Suprapubic skin (tissue), 2 donors: ENCODE measurements around the gene GAS5.

Source experiments
- EP300 ChIP-seq: sonication (generic); formaldehyde crosslinking; IDR thresholded peaks from one replicate; pipeline ENCODE4 v1.6.1; 2017; ENCODE audit warnings: antibody characterized with exemption
- POLR2A ChIP-seq, 2 donors: fragments of 450-650 bp; IDR thresholded peaks; one replicate each; pipeline ENCODE4 v1.6.1; 2017; ENCODE audit warnings: antibody characterized with exemption in 2 of 2, mild to moderate bottlenecking in 2 of 2, moderate library complexity in 2 of 2

DNA sequence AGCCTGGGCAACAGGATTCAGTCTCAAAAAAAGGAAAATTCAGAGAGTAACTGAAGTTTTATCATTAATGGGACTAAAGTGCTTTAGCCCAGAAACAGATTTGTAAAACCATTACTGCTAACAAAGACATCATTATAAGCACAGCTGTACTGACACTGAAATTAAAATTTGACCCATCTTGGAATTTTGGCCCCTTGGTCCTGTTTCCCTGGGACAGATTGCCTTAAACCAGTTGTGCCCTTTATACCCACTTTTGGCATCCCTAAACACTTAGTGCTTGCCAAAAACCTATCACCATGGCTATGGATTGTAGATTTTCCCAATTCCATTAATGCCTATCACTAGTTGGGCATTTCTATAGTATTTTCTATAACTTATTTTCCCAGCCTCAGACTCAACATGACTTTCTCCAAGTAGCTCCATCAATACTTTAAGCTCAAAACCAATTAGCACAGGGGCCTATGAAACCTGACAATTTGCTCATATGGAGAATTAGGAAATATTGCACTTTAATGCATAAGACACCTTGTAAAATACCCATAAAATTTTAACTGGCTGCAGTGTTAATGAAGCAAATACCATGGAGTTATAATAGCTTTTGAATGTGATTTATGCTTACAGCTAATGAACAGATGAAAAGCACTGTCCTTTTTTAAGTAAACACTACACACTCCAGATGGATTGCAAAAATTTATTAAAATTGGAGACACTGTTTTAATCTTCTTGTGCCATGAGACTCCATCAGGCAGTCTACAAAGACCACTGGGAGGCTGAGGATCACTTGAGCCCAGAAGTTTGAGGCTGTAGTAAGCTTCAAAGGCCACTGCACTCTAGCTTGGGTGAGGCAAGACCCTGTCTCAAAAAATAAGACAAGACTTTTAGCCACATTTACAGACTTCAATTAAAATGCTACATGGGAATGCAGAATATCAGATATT lies 4.3 kb downstream of the GAS5 start:
- TF ChIP-seq EP300 = no peak
- no peak for TF ChIP-seq POLR2A (IDR thresholded peaks at IDR 0.05)
